Progenitor cell of endocrine pancreas (in vitro differentiated cells): ENCODE data around the gene UBAC2. TPM values are rescaled to one million over a fixed set of nuclear protein-coding genes. Genes with fewer than 3 reads are reported as not detected.

Experiments used
- DNase-seq: peaks from one replicate; pipeline ENCODE4 v3.0.0; 2021; ENCODE audit warnings: low spot score; ENCODE audit not compliant: unreplicated experiment
- H3K27ac Mint-ChIP-seq: 2 replicates; pipeline ENCODE4 v1.8.0; 2021; ENCODE audit warnings: mild to moderate bottlenecking, moderate library complexity, mixed read lengths
- H3K27me3 Mint-ChIP-seq: 2 replicates; pipeline ENCODE4 v1.8.0; 2021; ENCODE audit warnings: mixed read lengths
- H3K36me3 Mint-ChIP-seq: 2 replicates; pipeline ENCODE4 v1.8.0; 2022; ENCODE audit warnings: mixed read lengths; ENCODE audit not compliant: insufficient read depth
- H3K4me1 Mint-ChIP-seq: 2 replicates; pipeline ENCODE4 v1.8.0; 2021; ENCODE audit warnings: low read depth, mixed read lengths
- H3K4me3 Mint-ChIP-seq: 2 replicates; pipeline ENCODE4 v1.8.0; 2021; ENCODE audit warnings: low read depth, mild to moderate bottlenecking, moderate library complexity, mixed read lengths
- H3K9me3 Mint-ChIP-seq: 2 replicates; pipeline ENCODE4 v1.8.0; 2021; ENCODE audit warnings: low read depth, mixed read lengths
- total RNA-seq: library from RNA; stranded (reverse); gene quantifications from 2 replicates; pipeline ENCODE4 v1.2.1, GENCODE V29; 2021
- TF ChIP-seq, protein P1 (sequence below): fragments of 200-600 bp; sonication (generic); IDR thresholded peaks from one replicate; pipeline ENCODE4 v1.5.0; 2021; ENCODE audit warnings: antibody characterized with exemption, mild to moderate bottlenecking; ENCODE audit not compliant: unreplicated experiment

The UBAC2 gene
- total RNA-seq, 1 donor from 2014 or later: 60.6 TPM

GRCh38 chr13:99185606-99186005 is 15.0 kb upstream of the UBAC2 start:
- H3K4me3 Mint-ChIP-seq: no peak overlapping the region
- no peak for DNase-seq
- TF ChIP-seq, protein P1, sequence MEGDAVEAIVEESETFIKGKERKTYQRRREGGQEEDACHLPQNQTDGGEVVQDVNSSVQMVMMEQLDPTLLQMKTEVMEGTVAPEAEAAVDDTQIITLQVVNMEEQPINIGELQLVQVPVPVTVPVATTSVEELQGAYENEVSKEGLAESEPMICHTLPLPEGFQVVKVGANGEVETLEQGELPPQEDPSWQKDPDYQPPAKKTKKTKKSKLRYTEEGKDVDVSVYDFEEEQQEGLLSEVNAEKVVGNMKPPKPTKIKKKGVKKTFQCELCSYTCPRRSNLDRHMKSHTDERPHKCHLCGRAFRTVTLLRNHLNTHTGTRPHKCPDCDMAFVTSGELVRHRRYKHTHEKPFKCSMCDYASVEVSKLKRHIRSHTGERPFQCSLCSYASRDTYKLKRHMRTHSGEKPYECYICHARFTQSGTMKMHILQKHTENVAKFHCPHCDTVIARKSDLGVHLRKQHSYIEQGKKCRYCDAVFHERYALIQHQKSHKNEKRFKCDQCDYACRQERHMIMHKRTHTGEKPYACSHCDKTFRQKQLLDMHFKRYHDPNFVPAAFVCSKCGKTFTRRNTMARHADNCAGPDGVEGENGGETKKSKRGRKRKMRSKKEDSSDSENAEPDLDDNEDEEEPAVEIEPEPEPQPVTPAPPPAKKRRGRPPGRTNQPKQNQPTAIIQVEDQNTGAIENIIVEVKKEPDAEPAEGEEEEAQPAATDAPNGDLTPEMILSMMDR: no peak
- H3K27me3 Mint-ChIP-seq: no peaks in the 10 kb centered on the region
- no peaks in the 10 kb centered on the region for H3K36me3 Mint-ChIP-seq
- no peak overlapping the region for H3K27ac Mint-ChIP-seq
- peaks cover 7% of the 10 kb centered on the region for H3K9me3 Mint-ChIP-seq
- no peaks in the 10 kb centered on the region for H3K4me1 Mint-ChIP-seq

- H3K4me1 Mint-ChIP-seq: peaks cover 5% of the 10 kb centered on the region
- no peak for DNase-seq
- H3K27ac Mint-ChIP-seq: no peak overlapping the region
- H3K36me3 Mint-ChIP-seq: no peaks in the 10 kb centered on the region
- no peaks in the 10 kb centered on the region for H3K9me3 Mint-ChIP-seq
- no peak overlapping the region for H3K4me3 Mint-ChIP-seq
- TF ChIP-seq, protein P1: no peak
- no peaks in the 10 kb centered on the region for H3K27me3 Mint-ChIP-seq
Measured at GRCh38 chr13:99190147-99190985, 10.3 kb upstream of the UBAC2 start.

- TF ChIP-seq, protein P1: no peak
Measured at GRCh38 chr13:99191336-99191899, 9.2 kb upstream of the UBAC2 start.

GRCh38 chr13:99191900-99192399 is 8.7 kb upstream of the UBAC2 start:
- no peak for DNase-seq
- Mint-ChIP-seq H3K4me3 (no peak overlapping the region), H3K9me3 (no peaks in the 10 kb centered on the region), H3K27ac (no peak overlapping the region), H3K4me1 (peaks cover 6% of the 10 kb centered on the region), H3K27me3 (no peaks in the 10 kb centered on the region), H3K36me3 (no peaks in the 10 kb centered on the region)
- TF ChIP-seq, protein P1: no peak

More at GRCh38 chr13:99191336-99191899, 9.2 kb upstream of the UBAC2 start:
- Mint-ChIP-seq H3K4me3 (no peak overlapping the region), H3K36me3 (no peaks in the 10 kb centered on the region), H3K4me1 (peaks cover 5% of the 10 kb centered on the region), H3K27me3 (no peaks in the 10 kb centered on the region), H3K27ac (no peak overlapping the region), H3K9me3 (no peaks in the 10 kb centered on the region)
- DNase-seq: no peak

- Mint-ChIP-seq H3K4me3 (no peak overlapping the region), H3K9me3 (no peaks in the 10 kb centered on the region), H3K27ac (no peak overlapping the region), H3K36me3 (no peaks in the 10 kb centered on the region), H3K27me3 (no peaks in the 10 kb centered on the region), H3K4me1 (peaks cover 8% of the 10 kb centered on the region)
- no peak for DNase-seq
- TF ChIP-seq, protein P1: no peak
Measured at GRCh38 chr13:99192480-99192879, 8.2 kb upstream of the UBAC2 start.
